Endothelial cell of umbilical vein (primary cell): ENCODE measurements around the gene BCAS4. TPM values are rescaled to one million over a fixed set of nuclear protein-coding genes. Genes with fewer than 3 reads are reported as not detected.

Experiments used
- Bru-seq: library from RNA; stranded (reverse); fragments of 400-500 nt; gene quantifications from one replicate; lab custom pipeline; 2021; lab: Mats Ljungman, UMichigan
- BruChase-seq, 2 experiments: library from RNA; stranded (reverse); fragments of 400-500 nt; gene quantifications; one replicate each; lab custom pipeline; 2021; lab: Mats Ljungman, UMichigan
- BruUV-seq: library from RNA; stranded (reverse); fragments of 400-500 nt; replicated peaks from 2 replicates; lab custom pipeline; 2021; lab: Mats Ljungman, UMichigan
- CTCF ChIA-PET: fragments of 300-600, 350-600 bp; sonication (Branson Sonifier 250); formaldehyde crosslinking; loops from one replicate; lab custom pipeline; 2021; ENCODE audit warnings: antibody characterized with exemption, inconsistent platforms; lab: Charles Lee
- POLR2A ChIA-PET: fragments of 300-600, 350-600 bp; sonication (Branson Sonifier 250); formaldehyde crosslinking; loops from one replicate; lab custom pipeline; 2021; ENCODE audit warnings: antibody characterized with exemption, inconsistent platforms; lab: Charles Lee
- DNase-seq: peaks from one replicate; pipeline ENCODE4 v3.0.0-alpha.2; 2011; ENCODE audit warnings: low read depth, low spot score
- FAIRE-seq: peaks from 2 replicates; lab custom pipeline; 2011; peaks lifted over from hg19 to GRCh38; lab: Jason Lieb, UNC
- H2AFZ ChIP-seq: 2 replicates; pipeline ENCODE4 v1.6.0; 2012; ENCODE audit warnings: low read depth, low read length, control low read depth, inconsistent platforms
- H3K27ac ChIP-seq: 2 replicates; pipeline ENCODE4 v1.5.1; 2011; ENCODE audit warnings: low read depth, mild to moderate bottlenecking, control low read depth, low read length, moderate library complexity; ENCODE audit not compliant: insufficient read depth
- H3K27me3 ChIP-seq, 2 experiments: 2 replicates each; pipeline versions ENCODE4 v1.6.0 to v1.6.1; 2011; ENCODE audit warnings: low read length in 2 of 2, mixed read lengths in 1 of 2; ENCODE audit not compliant: control insufficient read depth in 2 of 2, insufficient read depth in 2 of 2
- H3K36me3 ChIP-seq, 2 experiments: 2 replicates in 1 of 2; 3 replicates in 1 of 2; pipeline ENCODE4 v1.5.1; 2011; ENCODE audit warnings: low read length in 2 of 2, mild to moderate bottlenecking in 1 of 2, moderate library complexity in 1 of 2; ENCODE audit not compliant: control insufficient read depth in 2 of 2, insufficient read depth in 2 of 2; ENCODE audit errors: extremely low read depth in 1 of 2
- H3K4me1 ChIP-seq: 3 replicates; pipeline ENCODE4 v1.5.1; 2011; ENCODE audit warnings: mild to moderate bottlenecking, low read length; ENCODE audit not compliant: control insufficient read depth, insufficient read depth; ENCODE audit errors: extremely low read depth
- H3K4me2 ChIP-seq: 2 replicates; pipeline ENCODE4 v1.6.1; 2011; ENCODE audit warnings: low read length, control low read depth, mixed read lengths; ENCODE audit not compliant: insufficient read depth
- H3K4me3 ChIP-seq, 3 experiments: fragments of 200-600 bp in 1 of 3; sonication (generic), shearing (Covaris generic) in 1 of 3; replicated peaks in 1 of 3; 2 replicates each; pipeline ENCODE4 v1.5.1; 2011 to 2016; ENCODE audit warnings: control low read depth in 3 of 3, low read length in 3 of 3, mild to moderate bottlenecking in 2 of 3, inconsistent platforms in 1 of 3, low read depth in 1 of 3, moderate library complexity in 1 of 3; ENCODE audit not compliant: insufficient read depth in 1 of 3
- H3K79me2 ChIP-seq: 2 replicates; pipeline ENCODE4 v1.6.0; 2012; ENCODE audit warnings: low read length, inconsistent platforms; ENCODE audit not compliant: control insufficient read depth, insufficient read depth
- H3K9ac ChIP-seq: replicated peaks from 2 replicates; pipeline ENCODE3; 2011; ENCODE audit warnings: low read length, control low read depth; ENCODE audit not compliant: insufficient read depth; ENCODE audit errors: extremely low read depth
- H3K9me1 ChIP-seq: replicated peaks from 3 replicates; pipeline ENCODE4 v1.6.0; 2011; ENCODE audit warnings: mild to moderate bottlenecking, low read length; ENCODE audit not compliant: control insufficient read depth, insufficient read depth; ENCODE audit errors: extremely low read depth
- H3K9me3 ChIP-seq: replicated peaks from 2 replicates; pipeline ENCODE4 v1.5.1; 2012; ENCODE audit warnings: low read length, inconsistent platforms; ENCODE audit not compliant: control insufficient read depth, insufficient read depth
- H4K20me1 ChIP-seq: replicated peaks from 2 replicates; pipeline ENCODE3; 2011; ENCODE audit warnings: mild to moderate bottlenecking, low read length; ENCODE audit not compliant: control insufficient read depth, insufficient read depth; ENCODE audit errors: extremely low read depth
- CTCF ChIP-seq, 2 donors: IDR thresholded peaks; 1 replicate in 1 of 2; 2 replicates in 1 of 2; pipeline ENCODE4 v1.5.1; 2011; ENCODE audit warnings: low read length in 2 of 2, mild to moderate bottlenecking in 2 of 2, moderate library complexity in 2 of 2, control low read depth in 1 of 2, inconsistent platforms in 1 of 2, low read depth in 1 of 2; ENCODE audit not compliant: insufficient read depth in 1 of 2; ENCODE audit errors: extremely low read depth in 1 of 2
- EZH2 ChIP-seq: IDR thresholded peaks from 2 replicates; pipeline ENCODE4 v1.6.1; 2012; ENCODE audit warnings: borderline replicate concordance, low read depth, mild to moderate bottlenecking, moderate library complexity, low read length, inconsistent platforms; ENCODE audit not compliant: severe bottlenecking
- dilution Hi-C: fragments of 300-500 bp; cut with MboI; formaldehyde crosslinking; loops from one replicate; pipeline ENCODE4 v1.15.0; 2019; ENCODE audit warnings: low sequenced_read_pairs; ENCODE audit not compliant: extremely low pct_ligation_motif_present
- intact Hi-C: fragments of 100-400 bp; cut with micrococcal nuclease; formaldehyde crosslinking; loops from one replicate; pipeline ENCODE4 v1.10.0; 2022
- long read RNA-seq: library from polyadenylated mRNA; stranded (forward); transcript quantifications from one replicate; pipeline ENCODE4 v2.0.0, GENCODE V29; 2021
- polyA minus RNA-seq, 3 experiments: library from RNA; depleted of rRNA, polyadenylated mRNA; stranded (reverse); fragments of >200 nt; gene quantifications; 1 replicate in 1 of 3; 2 replicates in 2 of 3; pipeline ENCODE4 v1.2.3, GENCODE V29; 2011
- polyA plus RNA-seq, 4 experiments: library from polyadenylated mRNA; depleted of rRNA in 3 of 4; stranded (reverse) in 3 of 4; unstranded in 1 of 4; fragments of >200 nt; gene quantifications; 2 replicates each; pipeline versions ENCODE4 v1.2.1 to v1.2.3, GENCODE V29; 2011 to 2012; ENCODE audit warnings: missing spikeins in 1 of 4
- total RNA-seq: library from RNA; stranded (reverse); gene quantifications from 2 replicates; pipeline ENCODE4 v1.2.3, GENCODE V29; 2021

The BCAS4 gene
- total RNA-seq (0.85 and 1.5 TPM in 2 replicates), polyA plus RNA-seq (1.0 and 1.2 TPM in 2 replicates), polyA minus RNA-seq (0.49 and 2.9 TPM in 2 replicates), Bru-seq, nascent RNA (percentile 21 among the genes with signal in this experiment), BruChase-seq, experiment 1, labeled RNA remaining after a 6-hour chase (percentile 15 among the genes with signal in this experiment), BruChase-seq, experiment 2, labeled RNA remaining after a 2-hour chase (percentile 15 among the genes with signal in this experiment)
- 1.2 and 2.4 TPM in 2 replicates for polyA plus RNA-seq (2011; cell fraction: cytosol; rRNA removed)
- 1.0 and 2.4 TPM in 2 replicates for polyA plus RNA-seq (2011; cell fraction: nucleus; rRNA removed)
- 4.4 and 6.2 TPM in 2 replicates for polyA plus RNA-seq (2012)
- not detected for polyA minus RNA-seq (2011; cell fraction: cytosol; rRNA and poly(A)+ RNA removed)
- polyA minus RNA-seq (2011; cell fraction: nucleus; rRNA and poly(A)+ RNA removed), result 0.72 and 1.1 TPM in 2 replicates
- long read RNA-seq, full-length matches to known transcripts, result 7 of 9 reads
- long read RNA-seq, partial matches to known transcripts, result 0 of 9 reads
- long read RNA-seq, other reads (novel, unspliced or antisense), result 2 of 9 reads

GRCh38 chr20:50794846-50795634 is at the start of gene BCAS4:
TSS of gene BCAS4 (plus strand) at chr20:50795061. CDS start at chr20:50795084, 23 bp downstream.
- DNase-seq, result peak; percentile 81
- H3K9me1 ChIP-seq, result no peaks in the 10 kb centered on the region
- H3K9ac ChIP-seq, result peak within 1 kb of the TSS; percentile 12
- no peaks in the 10 kb centered on the region for H4K20me1 ChIP-seq
- H3K9me3 ChIP-seq, result no peaks in the 10 kb centered on the region
- BruUV-seq, result no TSS peak
- H3K4me3 ChIP-seq, result peak within 1 kb of the TSS; percentile 70 to 82 (median 76)
- ChIA-PET POLR2A (interaction anchor here (1.1 kb wide), 1 partner anchor 136 kb away, joined by 6 read pairs; the partner anchor contains the start of gene ADNP), CTCF (interaction anchor here (0.7 to 3.8 kb wide), 50 partner anchors 7 to 800 kb away, joined by 3 to 119 read pairs (median 4); partner anchors contain the start of genes ADNP, DPM1 and MOCS3)
- dilution Hi-C loops (no loop called here), intact Hi-C loops (loop anchor here (1.0 kb wide), 3 partner anchors 23 to 186 kb away; no protein-coding TSS in a partner anchor)
- no peak within 1 kb of the TSS for H3K27ac ChIP-seq
- TF ChIP-seq EZH2 (no peak), CTCF (IDR thresholded peaks at IDR 0.05; ENCODE audit: extremely low read depth in 1 of 2, insufficient read depth in 1 of 2, low read depth in 1 of 2, low read length in 2 of 2) (peak; percentile 74 to 98)
- no peaks in the 10 kb centered on the region for H3K36me3 ChIP-seq
- peak; percentile 68 for FAIRE-seq
- H3K4me1 ChIP-seq, result peaks cover 10% of the 10 kb centered on the region
- H3K27me3 ChIP-seq, result no peaks in the 10 kb centered on the region
- no peaks in the 10 kb centered on the region for H3K79me2 ChIP-seq
- peak within 1 kb of the TSS; percentile 99 for H2AFZ ChIP-seq
- H3K4me2 ChIP-seq, result peak within 1 kb of the TSS; percentile 90
